PC-9 (cell line): ENCODE results near the gene FAM171A2. TPM values are rescaled to one million over a fixed set of nuclear protein-coding genes. Genes with fewer than 3 reads are reported as not detected.
A peak's percentile ranks its signal among the peaks of the same experiment; 100 is the strongest.
"Not testable (repeated sequence)": the region's sequence is repeated elsewhere in the genome, so short reads cannot be mapped to it uniquely, and the experiment has no call there.

Experiments
- BruUV-seq: library from RNA; stranded (reverse); fragments of 400-500 nt; replicated peaks from 2 replicates; lab custom pipeline; 2021; lab: Mats Ljungman, UMichigan
- CTCF ChIA-PET: fragments of 300-600 bp; sonication (Branson Sonifier 250); formaldehyde crosslinking; loops from one replicate; lab custom pipeline; 2022; ENCODE audit warnings: antibody characterized with exemption; lab: Charles Lee
- POLR2A ChIA-PET: fragments of 300-600 bp; sonication (Branson Sonifier 250); formaldehyde crosslinking; loops from one replicate; lab custom pipeline; 2022; ENCODE audit warnings: antibody characterized with exemption; ENCODE audit not compliant: unreplicated experiment; lab: Charles Lee
- DNase-seq, 2 experiments: peaks; one replicate each; pipeline versions ENCODE4 v3.0.0 to v3.0.0-alpha.2; 2015 to 2022; ENCODE audit warnings: mixed read lengths in 1 of 2
- H2AFZ ChIP-seq: fragments of 200-600 bp; sonication (generic); 2 replicates; pipeline ENCODE4 v1.8.1; 2017; ENCODE audit warnings: antibody characterized with exemption
- H3F3A ChIP-seq: fragments of 200-600 bp; sonication (generic); 2 replicates; pipeline ENCODE4 v1.8.1; 2017; ENCODE audit warnings: antibody characterized with exemption, mild to moderate bottlenecking, low read depth; ENCODE audit not compliant: insufficient read depth
- H3K27ac ChIP-seq: fragments of 200-600 bp; sonication (generic); 2 replicates; pipeline ENCODE4 v1.6.1; 2016; ENCODE audit warnings: mixed run types
- H3K27me3 ChIP-seq: fragments of 200-600 bp; sonication (generic); 2 replicates; pipeline ENCODE4 v1.6.1; 2016; ENCODE audit warnings: low read depth, mixed run types; ENCODE audit not compliant: insufficient read depth
- H3K36me3 ChIP-seq: fragments of 200-600 bp; sonication (generic); 2 replicates; pipeline ENCODE4 v1.6.1; 2016; ENCODE audit warnings: low read depth, mixed run types
- H3K4me1 ChIP-seq: fragments of 200-600 bp; sonication (generic); replicated peaks from 2 replicates; pipeline ENCODE4 v1.6.1; 2016; ENCODE audit warnings: mixed run types; ENCODE audit not compliant: insufficient read depth
- H3K4me2 ChIP-seq: fragments of 200-600 bp; sonication (generic); 2 replicates; pipeline ENCODE4 v1.6.1; 2017; ENCODE audit warnings: mixed run types
- H3K4me3 ChIP-seq: fragments of 200-600 bp; sonication (generic); 2 replicates; pipeline ENCODE4 v1.6.1; 2016; ENCODE audit warnings: mixed run types
- H3K79me2 ChIP-seq: fragments of 200-600 bp; sonication (generic); 2 replicates; pipeline ENCODE4 v1.6.1; 2017; ENCODE audit warnings: low read depth, mixed run types
- H3K9me2 ChIP-seq: fragments of 200-600 bp; sonication (generic); 2 replicates; pipeline ENCODE4 v1.8.1; 2017; ENCODE audit warnings: mild to moderate bottlenecking; ENCODE audit not compliant: insufficient read depth
- H3K9me3 ChIP-seq: fragments of 200-600 bp; sonication (generic); 2 replicates; pipeline ENCODE4 v1.8.1; 2016; ENCODE audit warnings: low read depth; ENCODE audit not compliant: insufficient read depth
- H4K20me1 ChIP-seq: fragments of 200-600 bp; sonication (generic); 2 replicates; pipeline ENCODE4 v1.8.1; 2017; ENCODE audit not compliant: insufficient read depth
- CTCF ChIP-seq: fragments of 200-600 bp; sonication (generic); conservative IDR thresholded peaks from 2 replicates; pipeline ENCODE4 v1.6.1; 2017; ENCODE audit warnings: mixed run types, antibody characterized with exemption, mild to moderate bottlenecking, moderate library complexity
- EZH2 ChIP-seq: fragments of 200-600 bp; sonication (generic); IDR thresholded peaks from 2 replicates; pipeline ENCODE4 v1.8.0; 2017; ENCODE audit warnings: antibody characterized with exemption, low read depth
- intact Hi-C: fragments of 100-400 bp; cut with micrococcal nuclease; formaldehyde crosslinking; loops from one replicate; pipeline ENCODE4 v1.10.0; 2022; ENCODE audit not compliant: unreplicated experiment
- total RNA-seq: library from RNA; stranded (reverse); gene quantifications from 2 replicates; pipeline ENCODE4 v1.2.3, GENCODE V29; 2021

Gene FAM171A2
- total RNA-seq, 1 experiment from 2014 or later, result 8.3 TPM

GRCh38 chr17:44331249-44331760 is 32.3 kb downstream of the FAM171A2 start:
- DNase-seq, result peak; percentile 67 to 74
- H3K4me1 ChIP-seq, result peaks cover 11% of the 10 kb centered on the region; the same call in 1 of the 2 replicates
- H3K79me2 ChIP-seq, result 0 out of 2 replicates have a peak, but pooled peaks cover under 1% of the 10 kb centered on the region
- H3K4me3 ChIP-seq, result no peak overlapping the region
- ChIA-PET CTCF (no interaction called here), POLR2A (interaction anchor here (0.5 kb wide), 1 partner anchor 16 kb away, joined by 3 read pairs; no protein-coding TSS in a partner anchor)
- no peak overlapping the region for H3K4me2 ChIP-seq
- H2AFZ ChIP-seq, result no peak overlapping the region
- H3K9me3 ChIP-seq, result no peaks in the 10 kb centered on the region
- no peaks in the 10 kb centered on the region for H3K36me3 ChIP-seq
- no peaks in the 10 kb centered on the region for H4K20me1 ChIP-seq
- H3K27me3 ChIP-seq, result no peaks in the 10 kb centered on the region
- H3K27ac ChIP-seq, result no peak overlapping the region
- H3K9me2 ChIP-seq, result no peaks in the 10 kb centered on the region
- no TSS peak for BruUV-seq
- TF ChIP-seq EZH2 (no peak), CTCF (peak; percentile 90)
- H3F3A ChIP-seq, result peaks cover 22% of the 10 kb centered on the region; the same call in 1 of the 2 replicates
- intact Hi-C loops, result loop anchor here (5.0 kb wide), 1 partner anchor 389 kb away; the partner anchor contains the start of gene PPY

- H3K27me3 ChIP-seq, H3K36me3 ChIP-seq, H3K79me2 ChIP-seq, H4K20me1 ChIP-seq, H3K4me3 ChIP-seq, BruUV-seq, H3K9me2 ChIP-seq, H3K9me3 ChIP-seq, POLR2A ChIA-PET, H3K4me2 ChIP-seq, H3K27ac ChIP-seq, DNase-seq, CTCF ChIA-PET, H2AFZ ChIP-seq: not testable (repeated sequence)
- Histone ChIP-seq H3K4me1 (peaks cover 11% of the 10 kb centered on the region; the same call in 1 of the 2 replicates), H3F3A (peaks cover 33% of the 10 kb centered on the region; the same call in 1 of the 2 replicates)
- intact Hi-C loops, result loop anchor here (5.0 kb wide), 1 partner anchor 388 kb away; the partner anchor contains the start of gene PPY
These were observed 33.4 kb downstream of the FAM171A2 start for GRCh38 chr17:44330263-44330662.

- H3K4me3 ChIP-seq, H3K27me3 ChIP-seq, POLR2A ChIA-PET, H3K36me3 ChIP-seq, DNase-seq, H4K20me1 ChIP-seq, CTCF ChIA-PET, H3K9me2 ChIP-seq, H3K27ac ChIP-seq, H2AFZ ChIP-seq, BruUV-seq, H3K79me2 ChIP-seq, H3K4me2 ChIP-seq, H3K9me3 ChIP-seq, intact Hi-C loops: not testable (repeated sequence)
- Histone ChIP-seq H3K4me1 (peaks cover 11% of the 10 kb centered on the region; the same call in 1 of the 2 replicates), H3F3A (peaks cover 38% of the 10 kb centered on the region; the same call in 1 of the 2 replicates)
These were observed 34.1 kb downstream of the FAM171A2 start for GRCh38 chr17:44329516-44329915.

GRCh38 chr17:44327715-44328449 is 35.8 kb downstream of the FAM171A2 start:
- intact Hi-C loops, result no loop called here
- no peaks in the 10 kb centered on the region for H3K9me2 ChIP-seq
- no peak overlapping the region for H3K4me2 ChIP-seq
- no peak for DNase-seq
- CTCF ChIA-PET, result interaction anchor here (0.5 kb wide), 1 partner anchor 280 kb away, joined by 4 read pairs; no protein-coding TSS in a partner anchor
- POLR2A ChIA-PET, result interaction anchor here (0.6 kb wide), 1 partner anchor 496 kb away, joined by 5 read pairs; no protein-coding TSS in a partner anchor
- no peak overlapping the region for H3K4me3 ChIP-seq
- no peaks in the 10 kb centered on the region for H4K20me1 ChIP-seq
- no peak overlapping the region for H3K27ac ChIP-seq
- no TSS peak for BruUV-seq
- peaks cover 11% of the 10 kb centered on the region; the same call in 1 of the 2 replicates for H3K4me1 ChIP-seq
- H2AFZ ChIP-seq, result no peak overlapping the region
- H3K9me3 ChIP-seq, result no peaks in the 10 kb centered on the region
- H3K79me2 ChIP-seq, result peaks cover 21% of the 10 kb centered on the region
- peaks cover 37% of the 10 kb centered on the region; the same call in 1 of the 2 replicates for H3F3A ChIP-seq
- TF ChIP-seq CTCF, result no peak
- TF ChIP-seq EZH2, result no peak
- H3K36me3 ChIP-seq, result no peaks in the 10 kb centered on the region
- H3K27me3 ChIP-seq, result no peaks in the 10 kb centered on the region
